Breast epithelium (tissue), 3 donors: Measurements from ENCODE around the gene WWC1.

ENCODE experiments used
- POLR2A ChIP-seq: fragments of 450-650 bp; IDR thresholded peaks from one replicate; pipeline ENCODE4 v1.6.1; 2016; ENCODE audit warnings: antibody characterized with exemption, mild to moderate bottlenecking, moderate library complexity
- POLR2AphosphoS5 ChIP-seq, 3 donors: sonication (generic); formaldehyde crosslinking; IDR thresholded peaks; one replicate each; pipeline ENCODE4 v1.6.1; 2017; ENCODE audit warnings: antibody characterized with exemption in 3 of 3
- TF ChIP-seq, protein P1 (sequence below), 3 donors: fragments of 450-650 bp; IDR thresholded peaks; one replicate each; pipeline ENCODE4 v1.5.1; 2016 to 2017; ENCODE audit warnings: antibody characterized with exemption in 3 of 3, mild to moderate bottlenecking in 3 of 3, moderate library complexity in 3 of 3

DNA sequence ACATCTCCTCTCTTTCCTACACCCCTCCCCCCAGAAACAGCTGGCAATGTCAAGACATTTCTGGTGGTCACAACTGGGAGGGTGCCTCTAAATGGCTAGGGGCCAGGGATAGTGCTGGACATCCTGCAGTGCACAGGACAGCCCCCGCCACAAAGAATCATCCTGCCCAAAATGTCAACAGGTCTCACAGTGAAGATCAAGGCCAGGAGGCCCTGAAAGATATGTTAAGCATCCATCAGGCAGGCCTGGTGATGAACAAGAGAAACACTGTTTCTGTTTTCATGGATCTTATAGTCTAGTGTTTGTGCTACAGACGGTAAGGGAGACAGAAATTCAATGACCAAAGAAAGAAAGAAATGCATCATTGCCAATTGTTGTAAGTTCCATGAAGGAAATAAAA is 45.9 kb downstream of the WWC1 start:
- TF ChIP-seq, protein P1, sequence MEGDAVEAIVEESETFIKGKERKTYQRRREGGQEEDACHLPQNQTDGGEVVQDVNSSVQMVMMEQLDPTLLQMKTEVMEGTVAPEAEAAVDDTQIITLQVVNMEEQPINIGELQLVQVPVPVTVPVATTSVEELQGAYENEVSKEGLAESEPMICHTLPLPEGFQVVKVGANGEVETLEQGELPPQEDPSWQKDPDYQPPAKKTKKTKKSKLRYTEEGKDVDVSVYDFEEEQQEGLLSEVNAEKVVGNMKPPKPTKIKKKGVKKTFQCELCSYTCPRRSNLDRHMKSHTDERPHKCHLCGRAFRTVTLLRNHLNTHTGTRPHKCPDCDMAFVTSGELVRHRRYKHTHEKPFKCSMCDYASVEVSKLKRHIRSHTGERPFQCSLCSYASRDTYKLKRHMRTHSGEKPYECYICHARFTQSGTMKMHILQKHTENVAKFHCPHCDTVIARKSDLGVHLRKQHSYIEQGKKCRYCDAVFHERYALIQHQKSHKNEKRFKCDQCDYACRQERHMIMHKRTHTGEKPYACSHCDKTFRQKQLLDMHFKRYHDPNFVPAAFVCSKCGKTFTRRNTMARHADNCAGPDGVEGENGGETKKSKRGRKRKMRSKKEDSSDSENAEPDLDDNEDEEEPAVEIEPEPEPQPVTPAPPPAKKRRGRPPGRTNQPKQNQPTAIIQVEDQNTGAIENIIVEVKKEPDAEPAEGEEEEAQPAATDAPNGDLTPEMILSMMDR (IDR thresholded peaks at IDR 0.05): no peak
- no peak for TF ChIP-seq POLR2A
- no peak for TF ChIP-seq POLR2AphosphoS5 (IDR thresholded peaks at IDR 0.05)
